Ectodermal cell (in vitro differentiated cells): ENCODE measurements around the gene GALNT6.

Experiments
- H3K27ac ChIP-seq: 2 replicates; pipeline ENCODE4 v1.7.0; 2013; ENCODE audit warnings: mild to moderate bottlenecking, low read depth, low read length; ENCODE audit not compliant: insufficient read depth, poor library complexity, severe bottlenecking
- H3K27me3 ChIP-seq: 2 replicates; pipeline ENCODE4 v1.7.0; 2013; ENCODE audit warnings: mild to moderate bottlenecking, low read length; ENCODE audit not compliant: insufficient read depth, control insufficient read depth, poor library complexity, severe bottlenecking
- H3K36me3 ChIP-seq: one replicate; pipeline ENCODE4 v1.7.0; 2013; ENCODE audit warnings: low read length; ENCODE audit not compliant: control insufficient read depth, insufficient read depth
- H3K4me1 ChIP-seq: one replicate; pipeline ENCODE4 v1.7.0; 2013; ENCODE audit warnings: low read length; ENCODE audit not compliant: control insufficient read depth, insufficient read depth
- H3K4me3 ChIP-seq: 2 replicates; pipeline ENCODE4 v1.7.0; 2013; ENCODE audit warnings: low read depth, low read length, control low read depth; ENCODE audit not compliant: insufficient read depth
- H3K9me3 ChIP-seq: 2 replicates; pipeline ENCODE4 v1.7.0; 2013; ENCODE audit warnings: mild to moderate bottlenecking, low read length, moderate library complexity; ENCODE audit not compliant: control insufficient read depth
- WGBS, 2 experiments: methylation state at CpG; one replicate each; pipeline ENCODE4 v1.1.7; 2013; ENCODE audit warnings: missing lambda C conversion rate in 2 of 2; 5-methylcytosine and 5-hydroxymethylcytosine counted together

GALNT6 gene

GRCh38 chr12:51424094-51424661 is 33.0 kb upstream of the GALNT6 start:
- Histone ChIP-seq H3K27me3 (no peaks in the 10 kb centered on the region), H3K4me1 (peaks cover 22% of the 10 kb centered on the region), H3K36me3 (no peaks in the 10 kb centered on the region), H3K4me3 (no peak overlapping the region), H3K9me3 (no peaks in the 10 kb centered on the region), H3K27ac (no peak overlapping the region)
- 45 to 51% methylated on average over 9 to 10 of the region's 10 CpGs for WGBS, 2 experiments

- Histone ChIP-seq H3K27me3 (no peaks in the 10 kb centered on the region), H3K27ac (no peak overlapping the region), H3K4me1 (peaks cover 22% of the 10 kb centered on the region), H3K36me3 (no peaks in the 10 kb centered on the region), H3K4me3 (no peak overlapping the region), H3K9me3 (no peaks in the 10 kb centered on the region)
- 71 to 73% methylated on average over 5 of the region's 5 CpGs for WGBS, 2 experiments
Measured at GRCh38 chr12:51421266-51421884, 30.2 kb upstream of the GALNT6 start.

GRCh38 chr12:51419425-51420193 is 28.4 kb upstream of the GALNT6 start:
- Histone ChIP-seq H3K36me3 (no peaks in the 10 kb centered on the region), H3K4me1 (peaks cover 16% of the 10 kb centered on the region), H3K27me3 (no peaks in the 10 kb centered on the region), H3K9me3 (no peaks in the 10 kb centered on the region), H3K27ac (no peak overlapping the region), H3K4me3 (no peak overlapping the region)
- 29 to 30% methylated on average over 11 of the region's 11 CpGs for WGBS, 2 experiments

- Histone ChIP-seq H3K4me1 (peaks cover 10% of the 10 kb centered on the region), H3K27ac (no peak overlapping the region), H3K9me3 (no peaks in the 10 kb centered on the region), H3K4me3 (no peak overlapping the region), H3K36me3 (no peaks in the 10 kb centered on the region), H3K27me3 (no peaks in the 10 kb centered on the region)
- WGBS, 2 experiments: 88 to 89% methylated on average over 4 of the region's 4 CpGs
Measured at GRCh38 chr12:51417826-51418225, 26.6 kb upstream of the GALNT6 start.

- Histone ChIP-seq H3K4me3 (no peak overlapping the region), H3K27me3 (no peaks in the 10 kb centered on the region), H3K9me3 (no peaks in the 10 kb centered on the region), H3K36me3 (no peaks in the 10 kb centered on the region), H3K27ac (no peak overlapping the region), H3K4me1 (peaks cover 10% of the 10 kb centered on the region)
- 86 to 100% methylated on average over 1 of the region's 1 CpG for WGBS, 2 experiments
Measured at GRCh38 chr12:51415931-51416330, 24.7 kb upstream of the GALNT6 start.

- 86 to 96% methylated on average over 1 to 3 of the region's 3 CpGs for WGBS, 2 experiments
- H3K4me1 ChIP-seq: no peaks in the 10 kb centered on the region
- H3K36me3 ChIP-seq: no peaks in the 10 kb centered on the region
- no peaks in the 10 kb centered on the region for H3K27me3 ChIP-seq
- H3K9me3 ChIP-seq: no peaks in the 10 kb centered on the region
- H3K4me3 ChIP-seq: no peak overlapping the region
- H3K27ac ChIP-seq: no peak overlapping the region
Measured at GRCh38 chr12:51413791-51414190, 22.6 kb upstream of the GALNT6 start.

GRCh38 chr12:51413149-51413548 is 21.9 kb upstream of the GALNT6 start:
- Histone ChIP-seq H3K4me3 (no peak overlapping the region), H3K27me3 (no peaks in the 10 kb centered on the region), H3K27ac (no peak overlapping the region)

GRCh38 chr12:51409846-51410245 is 18.6 kb upstream of the GALNT6 start:
- H3K4me3 ChIP-seq: no peak overlapping the region
- no peaks in the 10 kb centered on the region for H3K4me1 ChIP-seq
- no peak overlapping the region for H3K27ac ChIP-seq
- no peaks in the 10 kb centered on the region for H3K27me3 ChIP-seq
- no peaks in the 10 kb centered on the region for H3K36me3 ChIP-seq
- H3K9me3 ChIP-seq: no peaks in the 10 kb centered on the region
- WGBS, 2 experiments: 93 to 94% methylated on average over 8 of the region's 8 CpGs

More at GRCh38 chr12:51413149-51413548, 21.9 kb upstream of the GALNT6 start:
- Histone ChIP-seq H3K9me3 (no peaks in the 10 kb centered on the region), H3K36me3 (no peaks in the 10 kb centered on the region), H3K4me1 (no peaks in the 10 kb centered on the region)

- H3K27ac ChIP-seq: no peak overlapping the region
- H3K36me3 ChIP-seq: no peaks in the 10 kb centered on the region
- H3K27me3 ChIP-seq: no peaks in the 10 kb centered on the region
- WGBS, 2 experiments: 62 to 63% methylated on average over 4 of the region's 4 CpGs
- H3K9me3 ChIP-seq: no peaks in the 10 kb centered on the region
- no peak overlapping the region for H3K4me3 ChIP-seq
- no peaks in the 10 kb centered on the region for H3K4me1 ChIP-seq
Measured at GRCh38 chr12:51407604-51408003, 16.4 kb upstream of the GALNT6 start.

- Histone ChIP-seq H3K27me3 (no peaks in the 10 kb centered on the region), H3K27ac (no peak overlapping the region), H3K4me1 (no peaks in the 10 kb centered on the region), H3K9me3 (no peaks in the 10 kb centered on the region), H3K4me3 (no peak overlapping the region), H3K36me3 (no peaks in the 10 kb centered on the region)
- 87 to 93% methylated on average over 4 to 5 of the region's 5 CpGs for WGBS, 2 experiments
Measured at GRCh38 chr12:51406859-51407258, 15.7 kb upstream of the GALNT6 start.
